Upper lobe of left lung (tissue), 4 donors: Measurements from ENCODE around the gene PUS1.

Source experiments
- CTCF ChIP-seq, 6 experiments: fragments of 450-650 bp in 4 of 6; fragments of 200-600 bp in 2 of 6; sonication (generic) in 2 of 6; IDR thresholded peaks; one replicate each; pipeline ENCODE4 v1.5.1; 2016 to 2019; ENCODE audit warnings: antibody characterized with exemption in 6 of 6
- POLR2A ChIP-seq, 4 donors: fragments of 450-650 bp; IDR thresholded peaks; one replicate each; pipeline ENCODE4 v1.5.1; 2016 to 2017; ENCODE audit warnings: antibody characterized with exemption in 4 of 4, mild to moderate bottlenecking in 2 of 4
- POLR2AphosphoS5 ChIP-seq, 2 donors: sonication (generic); formaldehyde crosslinking; IDR thresholded peaks; one replicate each; pipeline ENCODE4 v1.5.1; 2017; ENCODE audit warnings: antibody characterized with exemption in 2 of 2

GRCh38 chr12:131963381-131963780 is 34.3 kb downstream of the PUS1 start:
- TF ChIP-seq POLR2AphosphoS5 (IDR thresholded peaks at IDR 0.05) (no peak), POLR2A (IDR thresholded peaks at IDR 0.05) (no peak), CTCF (IDR thresholded peaks at IDR 0.05) (no peak)
